Neural cell (in vitro differentiated cells): ENCODE results near the gene FGD5.

Experiments
- CTCF ChIP-seq: fragments of 450-650 bp; IDR thresholded peaks from 2 replicates; pipeline ENCODE4 v1.5.1; 2014; ENCODE audit warnings: antibody characterized with exemption, mild to moderate bottlenecking, moderate library complexity; ENCODE audit not compliant: poor library complexity, severe bottlenecking
- POLR2AphosphoS5 ChIP-seq: IDR thresholded peaks from 2 replicates; pipeline ENCODE4 v1.6.1; 2012
- REST ChIP-seq: IDR thresholded peaks from 2 replicates; pipeline ENCODE4 v1.6.1; 2012; ENCODE audit warnings: borderline replicate concordance

GRCh38 chr3:14907043-14907966 is 88.5 kb downstream of the FGD5 start:
- TF ChIP-seq CTCF (no peak), REST (no peak), POLR2AphosphoS5 (no peak)
